ENCODE data around the gene RIPK4.

- TF ChIP-seq CTCF (IDR thresholded peaks at IDR 0.05; ENCODE audit: insufficient read depth, low read depth, low read length): no peak
- no peak for TF ChIP-seq EZH2 (IDR thresholded peaks at IDR 0.05; ENCODE audit: insufficient read depth, low read length)
Observed at GRCh38 chr21:41740604-41741252, 26.1 kb downstream of the RIPK4 start.
